NAMALWA (cell line): ENCODE results near the gene PRRG4.
"Not testable (repeated sequence)": the region's sequence is repeated elsewhere in the genome, so short reads cannot be mapped to it uniquely, and the experiment has no call there.

Source experiments
- DNase-seq: peaks from one replicate; pipeline ENCODE4 v3.0.0-alpha.2; 2015; ENCODE audit warnings: low spot score

PRRG4 gene

GRCh38 chr11:32830796-32831195, 1.1 kb downstream of the PRRG4 start:
- no peak for DNase-seq

- DNase-seq: no peak
Observed at GRCh38 chr11:32831221-32831620, 1.5 kb downstream of the PRRG4 start.

- no peak for DNase-seq
Observed at GRCh38 chr11:32833921-32834320, 4.2 kb downstream of the PRRG4 start.

DNA sequence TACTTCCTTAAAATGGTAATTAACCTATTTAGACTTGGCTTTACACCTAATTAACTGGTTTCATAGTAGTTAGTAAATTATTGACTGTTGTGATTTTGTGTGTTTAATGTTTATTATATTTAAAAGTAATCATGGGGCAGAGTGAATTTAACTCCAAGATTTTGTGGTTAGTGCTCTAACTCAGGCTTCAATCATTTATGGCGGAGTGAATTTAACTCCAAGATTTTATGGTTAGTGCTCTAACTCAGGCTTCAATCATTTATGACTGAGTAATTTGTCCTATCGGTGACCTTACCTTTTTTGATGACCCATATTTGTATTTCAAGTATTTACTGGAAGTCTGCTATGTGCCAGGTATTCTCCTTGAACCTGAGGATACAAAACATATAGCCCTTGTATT, 7.2 kb downstream of the PRRG4 start:
- DNase-seq: no peak

DNA sequence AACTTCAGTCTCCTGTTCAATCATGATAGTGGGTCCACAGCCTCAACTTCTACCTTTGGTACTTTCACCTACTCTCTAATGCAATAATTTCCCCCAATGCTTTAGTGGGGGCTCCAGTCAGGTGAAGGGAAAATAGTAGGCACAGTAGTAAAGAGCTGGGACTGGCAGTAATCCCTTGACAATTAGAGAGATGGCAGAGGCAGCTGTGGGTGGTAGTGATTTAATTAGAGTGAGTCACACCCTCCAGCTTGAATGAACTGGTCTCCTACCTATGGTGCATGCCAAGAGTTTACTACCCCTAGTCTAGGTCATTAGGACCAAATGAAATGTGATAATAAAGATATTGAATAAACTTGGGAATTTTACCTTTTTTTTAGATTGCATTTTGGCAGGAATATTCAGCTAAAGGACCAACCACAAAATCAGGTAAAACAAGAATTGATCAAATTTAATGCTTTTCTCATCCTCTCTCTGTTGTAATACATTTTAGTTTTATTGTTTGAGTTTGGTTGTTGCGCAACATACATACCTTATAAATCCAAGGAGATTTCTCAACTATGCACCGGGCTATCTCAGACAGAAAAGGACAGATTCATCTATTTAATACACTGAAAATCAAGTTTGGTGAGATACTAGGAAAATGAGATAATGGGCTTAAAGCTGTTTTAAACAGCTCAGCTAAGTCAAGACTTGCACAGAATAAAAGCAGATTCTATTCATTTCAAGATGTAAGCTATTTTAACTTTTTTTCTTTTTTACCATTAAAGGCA, 9.0 kb downstream of the PRRG4 start:
- no peak for DNase-seq

DNA sequence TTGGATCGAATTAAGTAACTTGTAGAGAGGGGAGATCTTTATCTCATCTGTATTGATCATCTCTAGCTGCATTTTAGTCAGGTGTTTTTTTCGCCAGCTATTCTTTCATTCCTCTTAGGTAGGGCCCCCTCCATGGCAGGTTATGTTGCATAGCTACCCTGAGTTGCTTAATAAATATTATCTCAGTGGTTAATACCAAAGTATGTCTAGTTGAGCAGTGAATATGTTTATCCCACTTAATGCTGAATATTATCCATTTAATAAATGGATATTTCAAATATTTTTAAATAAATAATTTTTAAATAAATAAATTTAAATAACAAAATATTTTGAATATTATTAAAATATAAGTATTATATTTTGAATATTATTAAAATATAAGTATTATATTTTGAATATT, 9.6 kb downstream of the PRRG4 start:
- no peak for DNase-seq

DNA sequence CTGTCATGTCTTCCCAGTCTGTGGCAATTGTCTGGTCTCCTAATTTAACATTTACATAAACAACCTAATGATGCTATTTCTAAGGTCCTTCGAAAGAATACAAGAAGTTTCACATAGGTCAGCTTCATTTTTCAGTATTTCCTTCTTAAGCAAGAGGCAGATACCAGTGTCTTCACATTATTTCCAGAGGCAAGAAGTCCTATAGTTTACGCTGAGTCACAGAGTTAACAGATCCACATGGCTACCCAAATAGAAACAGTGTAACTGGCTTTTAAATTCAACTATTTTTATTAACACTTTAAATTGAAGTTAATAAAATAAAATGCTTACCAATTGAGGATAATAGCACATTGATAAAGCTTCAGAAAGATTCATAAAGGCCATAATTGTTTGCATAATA, 10.9 kb downstream of the PRRG4 start:
- DNase-seq: no peak

DNA sequence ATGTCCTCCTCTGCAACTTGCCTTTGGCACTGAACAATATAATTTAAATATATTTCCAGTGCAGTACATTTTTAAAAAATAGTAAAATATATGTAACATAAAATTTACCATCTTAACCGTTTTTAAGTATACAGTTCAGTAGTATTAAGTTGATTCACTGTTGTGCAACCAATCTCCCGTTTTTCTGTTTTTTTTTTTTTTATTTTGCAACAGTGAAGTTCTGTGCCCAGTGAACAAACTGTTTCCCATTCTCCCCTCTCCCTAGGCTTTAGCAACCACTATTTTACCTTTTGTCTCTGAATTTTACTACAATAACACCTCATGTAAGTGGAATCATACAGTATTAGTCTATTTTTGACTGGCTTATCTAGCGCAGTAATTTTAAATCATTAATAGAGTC, 13.8 kb downstream of the PRRG4 start:
- no peak for DNase-seq

DNA sequence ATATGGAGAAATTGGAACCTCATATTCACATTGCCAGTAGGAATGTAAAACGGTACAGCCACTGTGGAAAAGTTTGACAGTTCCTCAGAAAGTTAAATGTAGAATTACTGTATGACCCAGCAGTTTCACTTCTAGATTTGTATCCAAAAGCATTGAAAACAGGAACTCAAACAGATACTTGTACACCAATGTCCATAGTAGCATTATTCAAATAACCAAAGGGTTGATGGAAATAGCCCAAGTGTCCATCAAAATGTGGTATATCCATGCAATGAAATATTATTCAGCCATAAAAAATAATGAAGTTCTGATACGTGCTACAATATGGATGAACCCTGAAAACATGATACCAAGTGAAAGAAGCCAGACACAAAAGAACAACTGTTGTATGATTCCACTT, 17.8 kb downstream of the PRRG4 start:
- DNase-seq: no peak

- no peak for DNase-seq
Observed at GRCh38 chr11:32849761-32850160, 20.0 kb downstream of the PRRG4 start.

GRCh38 chr11:32851251-32851650, 21.5 kb downstream of the PRRG4 start:
- DNase-seq: no peak

GRCh38 chr11:32852207-32852606, 22.5 kb downstream of the PRRG4 start:
- no peak for DNase-seq

GRCh38 chr11:32855601-32856000, 25.9 kb downstream of the PRRG4 start:
- no peak for DNase-seq

DNA sequence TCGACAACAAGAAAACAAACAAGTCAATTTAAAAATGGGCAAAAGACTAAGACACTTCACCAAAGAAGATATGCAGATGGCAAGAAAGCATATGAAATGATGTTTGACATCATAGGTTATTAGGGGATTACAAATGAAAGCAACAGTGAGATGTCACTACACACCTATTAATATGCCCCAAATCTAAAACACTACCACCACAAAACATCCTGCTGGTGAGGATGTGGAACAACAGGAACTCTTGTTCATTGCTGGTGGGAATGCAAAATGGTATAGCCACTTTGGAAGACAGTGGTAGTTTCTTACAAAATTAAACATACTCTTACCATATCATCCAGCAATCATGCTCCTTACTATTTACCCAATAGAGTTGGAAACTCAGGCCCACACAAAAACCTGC, 29.0 kb downstream of the PRRG4 start:
- peak; percentile 23 for DNase-seq

GRCh38 chr11:32861850-32862577, 32.3 kb downstream of the PRRG4 start:
- DNase-seq: no peak

GRCh38 chr11:32864555-32864954, 34.8 kb downstream of the PRRG4 start:
- DNase-seq: no peak

DNA sequence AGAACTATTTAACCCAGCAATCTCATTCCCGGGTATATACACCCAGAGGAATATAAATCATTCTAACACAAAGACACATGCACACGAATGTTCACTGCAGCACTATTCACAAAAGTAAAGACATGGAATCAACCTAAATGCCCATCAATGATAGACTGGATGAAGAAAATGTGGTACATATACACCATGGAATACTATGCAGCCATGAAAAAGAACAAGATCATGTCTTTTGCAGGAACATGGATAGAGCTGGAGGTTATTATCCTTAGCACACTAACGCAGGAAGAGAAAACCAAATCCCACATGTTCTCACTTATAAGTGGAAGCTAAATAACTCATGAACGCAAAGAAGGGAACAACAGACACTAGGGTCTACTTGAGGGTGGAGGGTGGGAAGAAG, 39.0 kb downstream of the PRRG4 start:
- not testable (repeated sequence) for DNase-seq

DNA sequence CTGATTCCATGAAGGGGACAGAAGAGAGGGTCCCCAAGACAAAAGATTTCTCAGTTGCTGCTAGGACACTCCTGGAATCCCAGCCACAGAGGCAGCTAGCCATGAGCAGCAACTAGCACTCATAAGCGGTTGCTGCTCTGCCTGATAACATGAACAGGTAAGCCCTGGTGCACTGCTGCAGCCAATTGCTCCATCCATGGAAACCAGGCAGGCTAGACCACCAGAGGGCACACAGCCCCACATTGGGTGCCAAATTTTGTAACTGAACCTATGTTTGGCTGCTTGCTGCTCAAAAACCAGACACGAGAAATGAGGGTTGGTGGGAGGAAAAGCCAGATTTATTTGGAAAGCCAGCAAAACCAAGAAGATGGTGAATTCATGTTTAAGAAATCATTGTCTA, 40.9 kb downstream of the PRRG4 start:
- DNase-seq: peak; percentile 66

DNA sequence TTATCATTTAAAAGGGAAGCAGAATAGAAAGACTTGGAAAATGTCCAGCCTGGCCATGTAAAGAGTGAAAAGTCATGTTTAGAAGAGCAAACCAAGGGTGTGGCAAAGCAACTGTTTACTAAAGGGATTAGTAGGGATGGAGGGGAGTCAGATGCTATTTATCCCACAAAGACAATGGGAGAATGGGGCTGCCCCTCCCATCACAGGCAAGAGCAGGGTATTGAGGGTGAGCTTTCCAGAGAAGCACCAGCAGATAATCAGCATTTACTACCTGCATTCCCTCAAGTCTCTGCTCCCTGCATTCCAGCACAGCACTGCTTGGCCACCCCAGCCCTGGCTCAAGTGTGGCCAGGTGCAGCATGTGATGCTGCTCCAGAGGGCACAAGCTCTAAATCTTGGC, 44.4 kb downstream of the PRRG4 start:
- DNase-seq: no peak

- DNase-seq: no peak
Observed at GRCh38 chr11:32881286-32881685, 51.6 kb downstream of the PRRG4 start.

DNA sequence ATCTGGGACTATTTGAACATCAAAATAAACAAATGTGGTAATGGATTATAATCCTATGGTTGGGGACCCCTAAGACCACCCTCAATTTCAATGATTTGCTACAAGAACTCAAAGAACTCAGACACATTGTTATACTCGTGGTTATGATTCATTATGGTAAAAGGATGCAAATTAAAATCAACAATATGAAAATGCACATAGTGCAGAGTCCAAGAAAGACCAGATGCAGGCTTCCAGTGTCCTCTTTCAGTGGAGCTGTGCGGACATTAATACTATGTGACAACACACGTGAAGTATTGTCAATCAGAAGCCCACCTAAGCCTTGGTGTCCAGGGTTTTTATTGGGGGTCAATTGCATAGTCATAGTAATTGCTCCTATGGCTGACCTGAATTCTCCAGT, 53.7 kb downstream of the PRRG4 start:
- DNase-seq: no peak

DNA sequence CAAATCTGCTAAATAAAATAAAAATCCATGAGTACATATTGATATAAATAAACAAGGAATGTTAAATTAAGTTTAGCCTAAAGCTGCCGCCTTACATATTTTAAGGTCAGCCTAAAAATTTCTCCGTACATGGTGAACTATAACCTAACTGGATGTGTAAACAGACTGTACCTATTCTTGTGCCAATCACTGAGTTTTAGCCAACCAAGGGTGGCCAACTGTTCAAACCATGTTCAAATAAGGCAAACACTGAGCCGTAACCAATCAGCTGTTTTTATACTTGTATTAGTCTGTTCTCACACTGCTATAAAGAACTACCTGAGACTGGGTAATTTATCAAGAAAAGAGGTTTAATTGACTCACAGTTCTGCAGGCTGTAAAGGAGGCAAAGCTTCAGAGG, 54.3 kb downstream of the PRRG4 start:
- DNase-seq: no peak

DNA sequence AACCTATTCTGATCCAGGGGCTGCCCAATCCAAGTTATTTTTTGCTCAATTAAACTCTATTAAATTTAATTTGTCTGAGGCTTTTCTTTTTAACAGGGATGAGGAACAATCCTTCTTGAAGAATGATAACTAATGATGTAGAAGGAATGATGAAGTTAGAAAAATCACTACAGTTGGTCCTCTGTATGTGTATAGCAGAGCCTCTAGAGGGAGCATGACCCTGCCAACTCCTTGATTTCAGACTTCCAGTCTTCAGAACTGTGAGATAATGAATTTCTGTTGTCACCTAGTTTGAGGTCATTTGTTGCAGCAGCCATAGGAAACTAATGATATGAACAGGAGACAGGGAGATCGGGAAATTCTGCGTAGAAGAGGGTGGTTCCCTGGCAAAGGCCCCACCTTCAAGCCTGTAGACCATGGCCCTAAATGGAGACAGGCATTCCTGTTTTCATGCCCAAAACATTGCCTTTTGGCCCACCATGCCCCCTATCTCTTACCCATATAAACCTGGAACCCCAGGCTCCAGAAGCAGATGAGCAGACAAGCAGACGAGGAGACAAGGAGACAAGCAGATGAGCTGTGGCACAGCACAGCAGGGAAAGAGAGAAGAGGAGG, 55.1 kb downstream of the PRRG4 start:
- DNase-seq: peak; percentile 42
